HG02763 (cell line): ENCODE results near the gene RNF10.
"Not testable (repeated sequence)": the region's sequence is repeated elsewhere in the genome, so short reads cannot be mapped to it uniquely, and the experiment has no call there.

Experiments used
- ATAC-seq: cut with Tn5 transposase; IDR thresholded peaks from one replicate; pipeline ENCODE4 v1.9.1; 2021; ENCODE audit warnings: mild to moderate bottlenecking, moderate library complexity; ENCODE audit not compliant: unreplicated experiment

RNF10 gene

DNA sequence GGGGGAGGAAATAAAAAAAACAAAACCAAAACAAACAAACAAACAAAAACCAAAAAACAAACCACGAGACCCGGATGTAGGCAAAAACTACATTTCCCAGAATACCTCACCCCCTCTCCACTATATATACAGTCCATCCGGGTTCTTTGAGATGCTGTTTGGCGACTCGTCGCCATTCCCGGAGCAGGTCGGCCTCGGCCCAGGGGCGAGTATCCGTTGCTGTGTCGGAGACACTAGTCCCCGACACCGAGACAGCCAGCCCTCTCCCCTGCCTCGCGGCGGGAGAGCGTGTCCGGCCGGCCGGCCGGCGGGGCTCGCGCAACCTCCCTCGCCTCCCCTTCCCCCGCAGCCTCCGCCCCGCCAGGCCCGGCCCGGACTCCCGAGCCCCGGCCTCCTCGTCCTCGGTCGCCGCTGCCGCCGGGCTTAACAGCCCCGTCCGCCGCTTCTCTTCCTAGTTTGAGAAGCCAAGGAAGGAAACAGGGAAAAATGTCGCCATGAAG lies at the start of gene RNF10:
Gene RNF10, plus strand, starts transcription at position 154 of the 500 bp plus-strand sequence. CDS start 456 bp downstream, outside the sequence.
- peak; percentile 64 for ATAC-seq

DNA sequence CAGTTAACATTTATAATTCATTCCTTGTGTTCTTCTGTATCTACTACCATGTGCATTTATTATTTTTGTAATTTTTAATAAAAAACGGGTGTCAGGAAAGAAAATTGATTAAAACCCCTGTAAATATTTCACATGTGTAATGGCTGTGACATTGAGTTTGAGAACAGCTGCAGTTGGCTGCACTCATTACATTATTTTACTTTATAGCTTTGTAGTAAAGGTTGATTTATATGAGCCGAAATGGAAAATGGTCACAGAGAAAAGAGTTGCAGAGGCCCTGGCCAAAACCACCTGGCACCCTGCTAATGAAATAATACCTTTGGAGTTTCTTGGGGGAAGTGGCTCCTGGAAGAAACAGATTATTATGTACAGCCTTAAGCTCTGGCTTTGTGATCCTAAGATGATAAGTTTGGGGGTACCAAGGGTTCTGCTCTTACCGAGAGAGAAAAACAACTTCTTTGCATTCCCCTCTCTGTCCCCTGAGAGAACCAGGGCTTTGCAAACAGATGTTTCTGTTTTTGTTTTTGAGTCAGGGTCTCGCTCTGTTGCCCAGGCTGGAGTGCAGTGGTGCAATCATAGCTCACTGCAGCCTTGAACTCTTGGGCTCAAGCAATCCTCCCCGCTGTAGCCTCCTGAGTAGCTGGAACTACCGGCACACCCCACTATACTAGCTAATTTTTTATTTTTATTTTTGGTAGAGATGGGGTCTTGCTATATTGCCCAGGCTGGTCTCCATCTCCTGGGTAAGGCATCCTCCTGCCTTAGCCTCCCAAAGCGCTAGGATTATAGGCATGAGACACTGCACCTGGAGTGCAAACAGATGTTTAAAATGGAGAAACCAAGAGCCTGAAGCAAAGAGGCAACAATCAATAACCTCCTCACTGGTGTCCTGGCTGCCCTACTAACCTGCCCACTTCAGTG lies 47.9 kb upstream of the RNF10 start:
- no peak for ATAC-seq

DNA sequence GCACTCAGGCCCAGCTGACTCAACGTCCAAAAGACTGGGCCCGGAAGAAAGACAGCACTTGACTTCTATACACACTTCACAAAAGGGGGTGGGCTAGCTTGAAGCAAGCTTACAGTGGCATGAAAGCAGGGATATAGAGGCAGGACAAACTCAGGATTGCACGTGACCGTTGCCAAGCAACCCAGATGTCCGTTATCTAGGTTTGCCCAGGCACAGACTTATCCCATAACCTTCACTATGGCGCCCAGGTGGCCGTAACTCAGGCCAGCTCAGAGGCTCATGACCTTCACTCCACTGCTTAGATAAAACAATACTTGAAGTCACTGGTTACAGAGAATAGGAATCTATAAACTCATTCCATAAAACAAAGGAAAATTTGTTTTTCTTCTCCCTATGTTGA lies 46.6 kb upstream of the RNF10 start:
- not testable (repeated sequence) for ATAC-seq

DNA sequence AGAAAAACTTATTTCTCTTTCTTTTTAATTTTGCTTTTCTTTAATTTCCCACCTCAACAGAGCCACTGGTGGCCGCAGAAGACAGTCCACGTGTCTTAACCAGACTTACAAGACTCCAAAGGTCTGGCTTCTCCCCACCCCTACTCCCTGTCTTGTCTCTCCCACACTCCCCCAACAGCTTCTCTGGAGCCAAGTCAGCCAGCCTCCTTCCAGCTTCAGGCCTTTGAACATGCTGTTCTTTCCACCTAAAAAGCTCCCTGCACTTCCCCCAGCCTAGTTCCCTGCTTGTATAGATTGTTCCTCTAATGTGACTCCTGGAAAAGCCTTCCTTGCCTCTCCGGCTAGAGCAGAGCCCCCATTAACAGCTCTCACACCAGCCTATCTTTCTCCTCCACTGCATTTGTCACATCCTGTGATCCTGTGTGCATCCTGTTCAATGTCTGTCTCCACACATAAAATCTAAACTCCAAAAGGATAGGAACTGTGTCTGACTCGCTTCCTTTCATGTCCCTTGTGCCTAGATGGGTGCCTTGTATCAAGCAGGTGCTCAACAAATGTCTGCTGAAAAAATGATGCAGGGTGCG lies 46.0 kb upstream of the RNF10 start:
- ATAC-seq, result no peak

DNA sequence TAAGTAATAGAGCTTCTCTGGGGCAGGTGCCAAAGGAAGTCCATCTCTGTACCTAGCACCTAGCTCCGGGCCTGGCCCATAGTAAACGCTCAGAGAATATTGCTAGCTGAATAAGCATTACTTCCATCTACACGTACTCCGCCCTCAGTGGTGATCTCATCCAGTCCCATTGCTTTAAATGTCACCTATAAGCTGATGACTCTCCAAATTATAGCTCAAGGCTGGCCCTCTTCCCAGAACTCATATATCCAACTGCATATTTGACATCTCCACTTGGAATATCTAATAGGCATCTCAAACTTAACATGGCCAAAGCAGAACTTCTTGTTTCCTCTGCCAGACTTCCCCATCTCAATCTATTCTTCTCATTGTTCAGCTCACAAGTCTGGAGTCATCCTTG lies 45.1 kb upstream of the RNF10 start:
- no peak for ATAC-seq

DNA sequence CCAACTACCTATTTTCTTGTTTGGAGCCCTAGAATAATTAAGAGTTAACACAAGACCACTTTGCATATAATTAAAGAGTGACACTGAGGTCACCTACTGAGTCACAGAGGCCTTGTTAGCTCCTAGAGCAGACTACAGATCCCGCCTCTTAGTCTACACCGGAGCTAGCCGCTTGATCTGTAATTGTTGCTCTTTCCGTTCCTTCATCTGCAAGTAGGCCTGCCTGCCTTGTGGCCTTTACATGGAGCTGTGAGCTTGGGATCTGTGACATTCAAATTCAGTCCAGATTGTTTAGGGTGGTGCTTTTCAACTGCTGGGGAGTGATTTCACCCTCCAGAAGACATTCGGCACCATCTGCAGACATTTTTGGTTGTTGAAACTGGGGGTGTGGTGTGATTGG lies 43.8 kb upstream of the RNF10 start:
- no peak for ATAC-seq

DNA sequence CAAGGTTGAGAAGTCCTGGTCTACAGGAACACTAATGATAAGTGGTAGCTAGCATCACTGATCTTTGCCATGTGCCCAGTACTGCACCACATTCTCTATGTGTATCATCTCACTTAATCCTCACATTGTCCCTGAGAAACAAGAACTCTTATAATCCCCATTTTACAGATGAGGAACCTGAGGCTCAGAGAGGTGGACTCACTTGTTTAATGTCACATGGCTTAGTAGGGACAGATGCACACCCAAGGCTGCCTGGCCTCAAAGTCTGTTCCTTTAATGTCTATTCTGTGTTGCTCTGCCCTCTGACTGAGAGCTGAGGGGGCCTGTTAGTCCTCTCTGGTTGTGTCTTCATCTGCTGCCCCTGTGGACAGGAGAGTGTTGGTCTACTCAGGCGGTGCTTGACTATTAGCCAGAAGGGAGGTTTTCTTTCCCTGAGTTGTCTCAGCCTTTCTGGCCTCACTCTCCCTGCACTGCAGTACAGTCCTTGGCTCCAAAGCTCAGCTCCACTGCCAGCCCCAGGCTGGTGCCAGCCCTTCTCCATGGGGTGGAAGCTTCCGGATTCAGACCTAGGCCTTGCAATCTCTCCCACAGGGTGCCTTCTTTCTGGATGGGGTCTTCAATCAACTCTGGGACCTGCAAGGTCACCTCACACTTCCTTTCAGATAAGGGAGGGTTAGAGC lies 43.2 kb upstream of the RNF10 start:
- no peak for ATAC-seq

DNA sequence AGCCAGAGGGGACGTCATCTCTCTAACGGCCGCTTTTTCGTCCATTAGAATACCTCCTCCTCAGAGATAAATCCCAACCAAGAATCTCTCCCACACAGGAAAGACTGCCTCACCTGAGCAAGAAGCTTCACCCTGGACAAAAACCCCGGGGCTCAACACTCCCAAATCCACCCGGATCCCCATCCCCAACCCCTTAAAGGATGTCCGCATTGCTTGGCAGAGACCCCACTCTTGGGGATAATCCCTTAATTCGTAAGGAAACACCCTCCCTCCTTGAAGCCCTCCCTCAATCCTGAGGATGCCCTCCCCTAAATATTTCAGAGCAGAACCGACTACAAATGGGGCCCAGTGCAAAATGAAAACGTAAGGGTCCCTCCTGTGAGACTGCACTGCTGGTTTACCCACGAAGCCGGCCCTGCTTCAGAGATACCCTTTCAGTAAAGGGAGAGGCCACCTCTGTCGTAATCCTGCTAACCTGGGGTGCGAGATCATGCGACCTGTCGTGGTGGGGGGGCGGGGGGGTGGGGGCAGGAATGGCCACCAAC lies 38.9 kb upstream of the RNF10 start:
- peak; percentile 4 for ATAC-seq

DNA sequence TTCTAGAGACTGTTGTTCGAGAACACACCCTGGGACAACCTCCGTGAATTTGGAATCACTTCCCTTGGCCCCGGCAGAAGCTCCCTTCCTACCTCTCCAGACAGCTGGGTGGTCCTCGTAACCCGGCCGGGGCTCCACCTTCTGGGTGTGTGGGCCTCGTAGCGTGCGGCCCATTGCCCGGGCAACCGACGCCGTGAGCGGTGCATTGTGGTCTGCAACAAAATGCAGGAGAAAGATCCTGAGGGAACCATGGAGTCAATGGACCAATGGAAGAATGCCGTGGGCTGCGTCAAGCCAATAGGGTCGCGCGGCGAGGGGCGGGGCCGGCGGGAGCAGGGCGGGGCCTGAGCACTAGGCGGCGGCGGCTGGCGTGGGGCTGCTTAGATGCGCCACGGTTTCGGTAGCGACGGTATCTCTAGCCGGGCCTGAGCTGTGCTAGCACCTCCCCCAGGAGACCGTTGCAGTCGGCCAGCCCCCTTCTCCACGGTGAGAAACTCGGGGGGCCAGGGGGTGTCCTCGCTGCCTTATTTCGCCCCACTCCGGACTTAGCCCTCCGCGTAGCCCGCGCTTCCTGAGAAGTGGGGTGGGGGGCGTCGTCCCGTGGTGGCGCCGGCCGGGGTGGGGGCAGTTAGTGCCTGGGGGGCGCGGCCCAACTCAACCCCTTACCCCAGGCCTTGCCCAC lies 38.3 kb upstream of the RNF10 start, which contains the start of gene DYNLL1:
Gene DYNLL1, plus strand, starts transcription at position 383 of the 682 bp plus-strand sequence. CDS start 309 bp downstream, outside the sequence.
- peak; percentile 92 for ATAC-seq

DNA sequence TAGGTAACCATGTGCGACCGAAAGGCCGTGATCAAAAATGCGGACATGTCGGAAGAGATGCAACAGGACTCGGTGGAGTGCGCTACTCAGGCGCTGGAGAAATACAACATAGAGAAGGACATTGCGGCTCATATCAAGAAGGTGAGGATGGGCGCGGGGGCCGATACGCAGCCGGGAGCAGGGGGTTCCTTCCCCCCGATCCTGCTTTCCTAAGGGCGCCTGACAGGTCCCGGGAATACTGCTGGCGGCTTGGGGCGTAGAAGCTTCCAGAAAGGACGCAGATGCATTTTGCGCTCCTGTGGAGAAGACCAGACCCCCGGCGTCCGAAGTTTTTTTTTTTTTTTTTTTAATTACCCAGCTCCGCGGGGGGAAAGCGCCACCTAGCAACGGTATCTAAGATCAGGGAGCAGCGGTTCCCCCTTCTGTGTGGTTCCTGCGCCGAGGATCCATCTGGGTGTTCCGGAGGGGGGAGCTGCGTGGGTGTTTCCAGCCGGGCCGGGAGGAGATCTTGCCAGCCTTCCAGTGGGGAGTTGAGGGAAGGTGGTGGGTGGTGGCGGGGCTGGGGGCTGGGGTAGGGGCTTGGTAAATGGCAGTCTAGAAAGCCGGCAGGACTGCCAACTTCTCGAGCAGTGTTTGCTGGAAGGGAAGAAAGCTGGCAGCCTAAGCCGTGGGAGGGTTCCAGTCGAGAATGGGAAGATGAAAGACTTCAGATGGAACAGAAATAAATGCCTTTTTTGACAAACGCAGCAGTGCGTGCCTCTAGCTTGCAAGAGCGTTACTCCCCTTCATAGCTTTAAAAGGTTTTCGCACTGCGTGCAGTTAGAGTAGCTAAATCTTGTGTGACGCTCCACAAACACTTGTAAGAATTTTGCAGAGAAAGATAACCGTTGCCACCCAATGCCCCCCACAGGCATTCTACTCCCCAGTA lies 37.5 kb upstream of the RNF10 start:
- no peak for ATAC-seq

DNA sequence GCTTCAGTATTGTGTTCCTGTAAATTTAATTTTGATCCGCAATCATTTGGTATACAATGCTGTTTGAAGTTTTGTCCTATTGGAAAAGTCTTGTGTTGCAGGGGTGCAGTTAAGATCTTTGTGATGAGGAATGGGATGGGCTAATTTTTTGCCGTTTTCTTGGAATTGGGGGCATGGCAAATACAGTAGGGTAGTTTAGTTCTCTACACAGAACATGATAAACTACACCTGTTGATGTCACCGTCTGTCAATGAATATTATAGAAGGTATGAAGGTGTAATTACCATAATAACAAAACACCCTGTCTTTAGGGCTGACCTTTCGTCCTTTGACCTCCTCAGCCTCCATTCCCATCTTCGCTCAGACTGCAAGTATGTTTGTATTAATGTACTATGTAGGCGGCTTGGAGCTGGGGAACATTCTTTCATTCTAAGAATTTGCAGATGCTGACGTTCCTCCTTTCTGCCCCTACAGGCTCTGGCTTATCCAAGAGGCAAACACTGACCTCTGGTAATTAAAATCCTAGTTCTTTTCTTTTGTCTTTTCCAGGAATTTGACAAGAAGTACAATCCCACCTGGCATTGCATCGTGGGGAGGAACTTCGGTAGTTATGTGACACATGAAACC lies 36.5 kb upstream of the RNF10 start:
- no peak for ATAC-seq

DNA sequence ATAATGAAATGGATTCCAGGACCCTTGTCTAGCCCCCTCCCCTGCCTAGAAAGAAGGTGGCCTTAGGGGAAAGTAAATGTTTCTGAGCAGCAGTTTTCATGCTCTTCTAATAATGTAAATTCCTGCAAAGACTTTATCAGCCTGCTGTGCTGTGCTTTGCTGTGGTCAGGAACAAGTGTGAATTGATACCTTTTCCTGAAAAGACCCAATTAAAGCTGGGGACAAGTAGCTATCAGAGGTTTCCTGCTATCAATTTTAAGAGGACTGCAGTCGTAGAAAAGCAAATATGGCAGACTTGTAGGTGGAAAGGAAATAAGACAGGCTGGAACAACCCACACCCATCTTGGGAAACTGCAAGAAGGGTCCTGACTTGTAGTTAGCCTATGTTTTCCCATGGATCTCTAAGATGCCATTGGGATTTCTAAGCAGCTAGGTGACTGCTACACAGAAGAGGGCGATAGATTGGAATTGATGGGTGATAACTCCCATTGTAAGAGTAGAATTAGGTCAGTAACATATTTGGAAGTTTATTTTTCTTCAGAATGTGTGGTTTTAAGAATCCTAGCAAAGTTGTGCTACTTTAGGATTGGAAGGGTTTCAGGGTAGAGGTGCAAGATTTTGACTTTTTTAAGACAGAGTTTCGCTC lies 35.2 kb upstream of the RNF10 start:
- ATAC-seq, result no peak

DNA sequence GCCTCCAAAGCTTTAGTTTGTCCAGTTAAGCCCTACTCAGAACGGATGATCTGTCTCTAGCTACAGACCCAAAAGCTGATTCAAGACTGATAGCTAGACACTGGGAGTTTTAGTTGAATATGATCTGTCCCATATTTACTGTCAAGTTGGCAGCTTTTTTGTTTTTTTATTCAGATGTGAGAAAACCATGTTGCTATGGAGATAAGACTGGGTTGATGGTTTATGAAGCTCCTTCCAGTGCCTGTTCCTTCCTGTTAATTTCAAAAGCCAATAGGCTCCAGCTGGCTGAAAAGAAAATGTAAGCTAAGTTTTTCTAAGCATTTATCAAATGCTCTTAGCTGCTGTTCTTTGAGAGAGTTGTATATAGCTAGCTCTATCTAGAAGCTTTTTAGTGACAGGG lies 33.6 kb upstream of the RNF10 start:
- no peak for ATAC-seq

DNA sequence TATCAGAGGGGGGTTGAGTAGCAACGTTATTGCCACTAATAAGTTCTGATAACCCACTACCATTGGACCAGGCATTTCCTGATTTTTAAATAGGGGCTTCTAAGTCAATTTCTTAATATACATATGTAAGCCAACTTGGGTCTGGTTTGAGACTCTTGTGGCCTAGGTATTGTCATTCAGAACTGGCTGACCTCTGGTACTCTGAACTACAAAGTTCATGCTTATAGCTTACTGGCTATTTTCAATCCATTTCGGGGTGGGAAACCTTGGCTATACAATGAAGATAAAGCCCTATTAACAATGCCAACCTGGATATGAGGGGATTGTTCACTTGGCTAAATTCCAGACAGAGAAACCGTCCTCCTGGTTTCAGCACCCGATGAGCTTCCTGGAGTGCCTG lies 29.6 kb upstream of the RNF10 start:
- ATAC-seq, result no peak

DNA sequence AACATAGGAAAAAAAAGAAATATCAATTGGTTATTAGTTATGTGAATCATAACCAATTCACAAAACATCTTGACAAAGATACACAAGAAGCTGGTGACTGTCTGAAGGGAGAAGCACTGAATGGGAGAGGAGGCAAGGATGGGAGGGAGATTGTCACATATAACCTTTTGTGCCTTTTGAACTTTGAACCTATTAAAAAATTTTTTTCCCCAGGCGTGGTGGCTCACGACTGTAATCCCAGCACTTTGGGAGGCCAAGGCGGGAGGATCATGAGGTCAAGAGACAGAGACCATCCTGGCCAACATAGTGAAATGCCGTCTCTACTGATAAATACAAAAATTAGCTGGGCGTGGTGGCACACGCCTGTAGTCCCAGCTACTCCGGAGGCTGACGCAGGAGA lies 25.6 kb upstream of the RNF10 start:
- ATAC-seq, result no peak

DNA sequence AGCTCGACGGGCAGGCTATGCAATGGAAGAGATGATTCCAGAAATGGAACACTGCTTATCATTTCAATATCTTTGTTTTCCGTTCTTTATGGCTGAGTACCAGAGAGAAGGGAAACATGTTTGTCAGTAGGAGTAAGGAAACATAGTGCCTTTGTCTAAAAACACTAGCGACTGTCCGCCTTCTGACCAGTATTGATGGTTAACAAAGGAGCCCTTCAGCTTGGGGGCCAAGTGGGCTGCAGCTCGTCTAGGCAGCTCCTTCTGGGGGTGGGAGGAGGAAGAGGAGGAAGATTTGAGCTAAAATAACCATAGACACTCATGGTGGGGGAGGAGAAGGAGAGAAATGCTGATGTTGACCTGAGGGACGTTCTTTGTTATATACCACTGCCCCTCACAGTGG lies 20.2 kb upstream of the RNF10 start:
- no peak for ATAC-seq

DNA sequence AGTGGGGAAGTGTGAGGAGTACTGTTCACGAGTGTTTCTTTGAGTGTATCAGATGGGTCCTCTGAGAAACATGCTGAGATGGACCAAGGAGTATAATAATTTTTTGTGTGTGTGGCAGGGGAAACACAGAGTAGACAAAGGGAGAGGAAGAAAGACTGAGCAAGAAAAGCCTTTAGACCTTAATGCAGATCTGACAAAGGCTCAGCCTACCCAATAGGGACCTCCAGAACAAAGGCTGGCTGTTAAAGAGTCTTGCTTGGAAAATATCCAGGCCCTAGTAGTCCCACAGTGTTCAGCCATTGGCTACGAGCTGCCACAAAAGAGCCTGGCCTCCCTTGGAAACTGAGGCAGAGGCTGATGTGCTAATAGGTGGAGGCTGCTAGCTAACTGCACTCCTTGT lies 18.7 kb upstream of the RNF10 start:
- ATAC-seq, result no peak

DNA sequence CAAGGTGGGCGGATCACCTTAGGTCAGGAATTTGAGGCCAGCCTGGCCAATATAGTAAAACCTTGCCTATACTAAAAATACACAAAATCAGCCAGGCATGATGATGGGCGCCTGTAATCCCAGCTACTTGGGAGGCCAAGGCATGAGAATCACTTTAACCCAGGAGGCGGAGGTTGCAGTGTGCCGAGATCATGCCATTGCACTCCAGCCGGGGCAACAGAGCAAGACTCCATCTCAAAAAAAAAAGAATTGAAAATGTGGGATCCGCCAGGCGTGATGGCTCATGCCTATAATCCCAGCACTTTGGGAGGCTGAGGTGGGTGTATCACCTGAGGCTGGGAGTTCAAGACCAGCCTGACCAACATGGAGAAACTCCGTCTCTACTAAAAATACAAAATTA lies 14.8 kb upstream of the RNF10 start:
- not testable (repeated sequence) for ATAC-seq

DNA sequence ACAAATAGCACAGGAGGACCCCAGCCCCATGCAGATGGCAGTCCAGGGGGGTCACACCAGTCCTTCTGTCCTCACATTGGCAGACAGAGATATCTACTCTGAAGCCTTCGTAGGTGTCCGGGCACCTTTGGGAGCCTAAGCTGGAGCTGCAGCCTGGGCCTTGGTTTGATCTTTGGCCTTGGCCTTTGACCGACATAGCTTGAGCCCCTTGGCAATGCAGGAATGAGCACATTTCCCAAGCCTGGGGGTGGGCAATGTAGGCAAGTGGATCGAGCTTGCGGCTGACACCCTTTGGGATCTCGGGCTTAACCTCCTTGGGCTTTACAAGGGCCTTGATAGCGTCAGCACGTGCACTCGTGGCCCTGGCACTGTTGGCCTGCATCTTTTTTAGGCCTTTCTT lies 11.6 kb upstream of the RNF10 start:
- ATAC-seq, result no peak
